SK-N-SH treated with all-trans-retinoic acid at 6 μM for 48 hours (cell line): ENCODE data around the gene SLC13A3.

Source experiments
- ATAC-seq: fragments of 200-7000 bp; cut with Tn5 transposase; 3 replicates; pipeline ENCODE4 v1.9.1; 2020; ENCODE audit warnings: mild to moderate bottlenecking, moderate library complexity
- ARNTL ChIP-seq: fragments of 450-650 bp; formaldehyde crosslinking; IDR thresholded peaks from 2 replicates; pipeline ENCODE4 v1.5.0; 2020; ENCODE audit warnings: low read depth, mild to moderate bottlenecking, moderate library complexity, borderline replicate concordance
- BACH2 ChIP-seq: fragments of 250-450 bp; sonication (Bioruptor Pico); IDR thresholded peaks from 2 replicates; pipeline ENCODE4 v1.9.0; 2021; ENCODE audit warnings: mild to moderate bottlenecking, borderline replicate concordance
- CSDC2 ChIP-seq: fragments of 250-450 bp; sonication (Bioruptor Pico); IDR thresholded peaks from 2 replicates; pipeline ENCODE4 v1.5.0; 2020; ENCODE audit warnings: mild to moderate bottlenecking, moderate library complexity
- ESRRG ChIP-seq: fragments of 250-450 bp; sonication (Bioruptor Pico); IDR thresholded peaks from 2 replicates; pipeline ENCODE4 v1.6.1; 2021; ENCODE audit warnings: mild to moderate bottlenecking
- GLIS3 ChIP-seq: fragments of 250-450 bp; sonication (Bioruptor Pico); IDR thresholded peaks from 2 replicates; pipeline ENCODE4 v1.5.0; 2020; ENCODE audit warnings: mild to moderate bottlenecking, moderate library complexity
- ISL1 ChIP-seq: fragments of 250-450 bp; sonication (Bioruptor Pico); IDR thresholded peaks from 2 replicates; pipeline ENCODE4 v2.1.2; 2022; ENCODE audit warnings: mild to moderate bottlenecking, moderate library complexity
- OSR1 ChIP-seq: fragments of 250-450 bp; sonication (Bioruptor Pico); IDR thresholded peaks from 2 replicates; pipeline ENCODE4 v1.8.0; 2022; ENCODE audit warnings: moderate library complexity, mild to moderate bottlenecking, inconsistent platforms
- RARB ChIP-seq: fragments of 250-450 bp; sonication (Bioruptor Pico); IDR thresholded peaks from 2 replicates; pipeline ENCODE4 v1.8.0; 2021; ENCODE audit warnings: mild to moderate bottlenecking, moderate library complexity
- SNAI2 ChIP-seq: fragments of 250-450 bp; sonication (Bioruptor Pico); IDR thresholded peaks from 2 replicates; pipeline ENCODE4 v1.5.0; 2020; ENCODE audit warnings: mild to moderate bottlenecking, moderate library complexity
- TCF4 ChIP-seq: fragments of 250-450 bp; sonication (Bioruptor Pico); IDR thresholded peaks from 2 replicates; pipeline ENCODE4 v1.8.0; 2021; ENCODE audit warnings: mild to moderate bottlenecking, moderate library complexity, borderline replicate concordance
- TOX ChIP-seq: fragments of 250-450 bp; sonication (Bioruptor Pico); IDR thresholded peaks from 2 replicates; pipeline ENCODE4 v1.8.0; 2021; ENCODE audit warnings: mild to moderate bottlenecking, moderate library complexity, borderline replicate concordance
- TSHZ2 ChIP-seq: fragments of 250-450 bp; sonication (Bioruptor Pico); IDR thresholded peaks from 2 replicates; pipeline ENCODE4 v1.5.0; 2020; ENCODE audit warnings: mild to moderate bottlenecking, moderate library complexity
- ZC3H10 ChIP-seq: fragments of 250-450 bp; sonication (Bioruptor Pico); IDR thresholded peaks from 2 replicates; pipeline ENCODE4 v1.5.1; 2021; ENCODE audit warnings: mild to moderate bottlenecking, moderate library complexity
- ZFP3 ChIP-seq: fragments of 250-450 bp; sonication (Bioruptor Pico); IDR thresholded peaks from 2 replicates; pipeline ENCODE4 v1.5.0; 2020; ENCODE audit warnings: mild to moderate bottlenecking, moderate library complexity
- ZFP30 ChIP-seq: fragments of 450-650 bp; formaldehyde crosslinking; IDR thresholded peaks from 2 replicates; pipeline ENCODE4 v1.5.0; 2022; ENCODE audit warnings: mild to moderate bottlenecking, moderate library complexity
- ZNF70 ChIP-seq: fragments of 450-650 bp; formaldehyde crosslinking; IDR thresholded peaks from 2 replicates; pipeline ENCODE4 v1.5.0; 2020; ENCODE audit warnings: mild to moderate bottlenecking, moderate library complexity
- ZNF8 ChIP-seq: fragments of 450-650 bp; formaldehyde crosslinking; IDR thresholded peaks from 2 replicates; pipeline ENCODE4 v1.5.0; 2020; ENCODE audit warnings: mild to moderate bottlenecking, moderate library complexity
- TF ChIP-seq, protein P1 (sequence below): fragments of 250-450 bp; sonication (Bioruptor Pico); IDR thresholded peaks from 2 replicates; pipeline ENCODE4 v1.5.1; 2020; ENCODE audit warnings: low read depth, mild to moderate bottlenecking, moderate library complexity
- TF ChIP-seq, protein P2 (sequence below): fragments of 250-450 bp; sonication (Bioruptor Pico); IDR thresholded peaks from 2 replicates; pipeline ENCODE4 v1.8.0; 2020; ENCODE audit warnings: mild to moderate bottlenecking, moderate library complexity, borderline replicate concordance
- TF ChIP-seq, protein P3 (sequence below): fragments of 250-450 bp; sonication (Bioruptor Pico); IDR thresholded peaks from 2 replicates; pipeline ENCODE4 v1.5.1; 2021; ENCODE audit warnings: mild to moderate bottlenecking, moderate library complexity
- TF ChIP-seq, protein P4 (sequence below): fragments of 250-450 bp; sonication (Bioruptor Pico); IDR thresholded peaks from 2 replicates; pipeline ENCODE4 v1.8.0; 2021; ENCODE audit warnings: low read depth, mild to moderate bottlenecking, moderate library complexity, borderline replicate concordance

The SLC13A3 gene

DNA sequence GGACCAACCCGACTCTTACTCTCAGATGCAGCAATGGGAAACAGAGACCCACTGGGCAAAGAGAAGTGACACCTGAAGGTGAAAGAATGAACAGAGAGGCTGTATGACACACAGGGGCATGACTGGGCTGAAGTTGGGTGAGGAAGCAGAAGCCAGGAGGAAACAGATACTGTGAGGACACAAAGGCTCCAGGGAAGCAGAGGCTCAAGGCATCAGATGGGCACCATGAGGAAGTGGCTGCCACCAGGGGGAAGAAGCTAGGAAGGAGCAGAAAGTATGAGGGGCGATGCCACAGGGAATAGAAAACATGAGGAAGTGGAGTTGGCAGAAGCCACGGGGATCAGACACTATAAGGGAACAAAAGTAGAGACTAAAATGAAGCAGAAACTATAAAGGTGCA is 69.9 kb downstream of the SLC13A3 start:
- ATAC-seq, result no peak
- TF ChIP-seq ISL1, result no peak
- TF ChIP-seq RARB (CRISPR knock-in tag), result no peak
- TF ChIP-seq ZNF70 (CRISPR knock-in tag), result no peak

DNA sequence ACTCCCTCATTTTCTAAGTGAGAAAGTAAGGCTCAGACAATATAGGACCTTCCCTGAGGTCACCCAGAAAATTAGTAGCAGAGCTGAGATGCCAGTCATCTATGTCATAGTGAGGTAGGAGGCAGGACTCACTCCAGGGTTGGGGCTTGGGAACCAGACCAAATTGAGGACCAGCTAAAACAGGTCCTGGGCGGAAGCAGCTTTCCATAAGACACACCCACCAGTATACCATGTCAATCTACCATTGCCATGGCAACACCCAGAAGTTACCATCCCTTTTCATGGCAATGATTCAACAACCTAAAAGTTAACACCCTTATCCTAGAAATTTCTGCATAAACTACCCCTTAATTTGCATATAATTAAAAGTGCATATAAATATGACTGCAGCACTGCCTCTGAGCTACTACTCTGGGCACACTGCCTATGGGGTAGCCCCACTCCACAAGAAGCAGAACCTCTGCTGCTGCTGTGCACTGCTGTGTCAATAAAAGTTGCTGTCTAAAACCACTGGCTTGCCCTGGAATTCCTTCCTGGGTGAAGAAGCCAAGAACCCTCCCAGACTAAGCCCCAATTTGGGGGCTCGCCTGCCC is 70.5 kb downstream of the SLC13A3 start:
- TF ChIP-seq ZFP3 (CRISPR knock-in tag), result no peak
- TF ChIP-seq ZFP30, result no peak
- TF ChIP-seq ISL1, result no peak
- no peak for TF ChIP-seq GLIS3
- TF ChIP-seq, all 23 proteins: peak for 0
- no peak for ATAC-seq

DNA sequence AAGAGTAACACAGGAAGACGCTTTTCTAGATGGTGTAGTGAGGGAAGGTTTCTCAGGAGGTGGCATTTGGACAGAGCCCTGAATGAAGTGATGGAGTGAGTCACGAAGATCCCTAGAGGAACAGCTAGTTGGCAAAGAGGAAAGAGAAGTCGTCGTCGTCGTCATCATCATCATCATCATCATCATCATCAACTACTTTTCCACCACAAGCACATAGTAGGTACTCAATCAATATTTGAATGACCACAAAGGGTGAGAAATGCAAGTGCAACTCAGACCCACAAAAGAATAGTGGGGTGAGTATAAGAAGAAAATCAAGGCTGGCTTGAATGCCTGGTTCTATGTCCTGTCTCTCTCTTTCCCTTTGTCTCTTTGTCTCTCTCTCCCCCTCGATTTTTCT is 72.5 kb downstream of the SLC13A3 start:
- no peak for ATAC-seq
- TF ChIP-seq ZFP3 (CRISPR knock-in tag), result no peak
- TF ChIP-seq TCF4 (CRISPR knock-in tag), result no peak
- TF ChIP-seq ISL1, result no peak
- TF ChIP-seq, protein P1, sequence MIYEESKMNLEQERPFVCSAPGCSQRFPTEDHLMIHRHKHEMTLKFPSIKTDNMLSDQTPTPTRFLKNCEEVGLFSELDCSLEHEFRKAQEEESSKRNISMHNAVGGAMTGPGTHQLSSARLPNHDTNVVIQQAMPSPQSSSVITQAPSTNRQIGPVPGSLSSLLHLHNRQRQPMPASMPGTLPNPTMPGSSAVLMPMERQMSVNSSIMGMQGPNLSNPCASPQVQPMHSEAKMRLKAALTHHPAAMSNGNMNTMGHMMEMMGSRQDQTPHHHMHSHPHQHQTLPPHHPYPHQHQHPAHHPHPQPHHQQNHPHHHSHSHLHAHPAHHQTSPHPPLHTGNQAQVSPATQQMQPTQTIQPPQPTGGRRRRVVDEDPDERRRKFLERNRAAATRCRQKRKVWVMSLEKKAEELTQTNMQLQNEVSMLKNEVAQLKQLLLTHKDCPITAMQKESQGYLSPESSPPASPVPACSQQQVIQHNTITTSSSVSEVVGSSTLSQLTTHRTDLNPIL (CRISPR knock-in tag), result no peak
- TF ChIP-seq BACH2 (CRISPR knock-in tag), result no peak
- no peak for TF ChIP-seq SNAI2 (CRISPR knock-in tag)
- no peak for TF ChIP-seq ZNF70 (CRISPR knock-in tag)
- TF ChIP-seq, protein P2, sequence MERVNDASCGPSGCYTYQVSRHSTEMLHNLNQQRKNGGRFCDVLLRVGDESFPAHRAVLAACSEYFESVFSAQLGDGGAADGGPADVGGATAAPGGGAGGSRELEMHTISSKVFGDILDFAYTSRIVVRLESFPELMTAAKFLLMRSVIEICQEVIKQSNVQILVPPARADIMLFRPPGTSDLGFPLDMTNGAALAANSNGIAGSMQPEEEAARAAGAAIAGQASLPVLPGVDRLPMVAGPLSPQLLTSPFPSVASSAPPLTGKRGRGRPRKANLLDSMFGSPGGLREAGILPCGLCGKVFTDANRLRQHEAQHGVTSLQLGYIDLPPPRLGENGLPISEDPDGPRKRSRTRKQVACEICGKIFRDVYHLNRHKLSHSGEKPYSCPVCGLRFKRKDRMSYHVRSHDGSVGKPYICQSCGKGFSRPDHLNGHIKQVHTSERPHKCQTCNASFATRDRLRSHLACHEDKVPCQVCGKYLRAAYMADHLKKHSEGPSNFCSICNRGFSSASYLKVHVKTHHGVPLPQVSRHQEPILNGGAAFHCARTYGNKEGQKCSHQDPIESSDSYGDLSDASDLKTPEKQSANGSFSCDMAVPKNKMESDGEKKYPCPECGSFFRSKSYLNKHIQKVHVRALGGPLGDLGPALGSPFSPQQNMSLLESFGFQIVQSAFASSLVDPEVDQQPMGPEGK (CRISPR knock-in tag), result no peak
- TF ChIP-seq, protein P3, sequence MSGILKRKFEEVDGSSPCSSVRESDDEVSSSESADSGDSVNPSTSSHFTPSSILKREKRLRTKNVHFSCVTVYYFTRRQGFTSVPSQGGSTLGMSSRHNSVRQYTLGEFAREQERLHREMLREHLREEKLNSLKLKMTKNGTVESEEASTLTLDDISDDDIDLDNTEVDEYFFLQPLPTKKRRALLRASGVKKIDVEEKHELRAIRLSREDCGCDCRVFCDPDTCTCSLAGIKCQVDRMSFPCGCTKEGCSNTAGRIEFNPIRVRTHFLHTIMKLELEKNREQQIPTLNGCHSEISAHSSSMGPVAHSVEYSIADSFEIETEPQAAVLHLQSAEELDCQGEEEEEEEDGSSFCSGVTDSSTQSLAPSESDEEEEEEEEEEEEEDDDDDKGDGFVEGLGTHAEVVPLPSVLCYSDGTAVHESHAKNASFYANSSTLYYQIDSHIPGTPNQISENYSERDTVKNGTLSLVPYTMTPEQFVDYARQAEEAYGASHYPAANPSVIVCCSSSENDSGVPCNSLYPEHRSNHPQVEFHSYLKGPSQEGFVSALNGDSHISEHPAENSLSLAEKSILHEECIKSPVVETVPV (CRISPR knock-in tag), result no peak
- no peak for TF ChIP-seq TOX
- TF ChIP-seq OSR1 (CRISPR knock-in tag), result no peak
- no peak for TF ChIP-seq RARB (CRISPR knock-in tag)
- no peak for TF ChIP-seq ARNTL (CRISPR knock-in tag)
- no peak for TF ChIP-seq GLIS3
- TF ChIP-seq, protein P4, sequence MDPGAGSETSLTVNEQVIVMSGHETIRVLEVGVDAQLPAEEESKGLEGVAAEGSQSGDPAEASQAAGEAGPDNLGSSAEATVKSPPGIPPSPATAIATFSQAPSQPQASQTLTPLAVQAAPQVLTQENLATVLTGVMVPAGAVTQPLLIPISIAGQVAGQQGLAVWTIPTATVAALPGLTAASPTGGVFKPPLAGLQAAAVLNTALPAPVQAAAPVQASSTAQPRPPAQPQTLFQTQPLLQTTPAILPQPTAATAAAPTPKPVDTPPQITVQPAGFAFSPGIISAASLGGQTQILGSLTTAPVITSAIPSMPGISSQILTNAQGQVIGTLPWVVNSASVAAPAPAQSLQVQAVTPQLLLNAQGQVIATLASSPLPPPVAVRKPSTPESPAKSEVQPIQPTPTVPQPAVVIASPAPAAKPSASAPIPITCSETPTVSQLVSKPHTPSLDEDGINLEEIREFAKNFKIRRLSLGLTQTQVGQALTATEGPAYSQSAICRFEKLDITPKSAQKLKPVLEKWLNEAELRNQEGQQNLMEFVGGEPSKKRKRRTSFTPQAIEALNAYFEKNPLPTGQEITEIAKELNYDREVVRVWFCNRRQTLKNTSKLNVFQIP, result no peak
- TF ChIP-seq CSDC2 (CRISPR knock-in tag), result no peak
- TF ChIP-seq ZC3H10 (CRISPR knock-in tag), result no peak
- TF ChIP-seq ESRRG (CRISPR knock-in tag), result no peak
- TF ChIP-seq TSHZ2, result no peak
- no peak for TF ChIP-seq ZNF8
